ENCODE measurements around the gene PCDH7. TPM values are rescaled to one million over a fixed set of nuclear protein-coding genes. Genes with fewer than 3 reads are reported as not detected.

PCDH7 gene
- total and polyA plus RNA-seq, 12 donors: 9.4 to 164 (median 59.4) TPM

DNA sequence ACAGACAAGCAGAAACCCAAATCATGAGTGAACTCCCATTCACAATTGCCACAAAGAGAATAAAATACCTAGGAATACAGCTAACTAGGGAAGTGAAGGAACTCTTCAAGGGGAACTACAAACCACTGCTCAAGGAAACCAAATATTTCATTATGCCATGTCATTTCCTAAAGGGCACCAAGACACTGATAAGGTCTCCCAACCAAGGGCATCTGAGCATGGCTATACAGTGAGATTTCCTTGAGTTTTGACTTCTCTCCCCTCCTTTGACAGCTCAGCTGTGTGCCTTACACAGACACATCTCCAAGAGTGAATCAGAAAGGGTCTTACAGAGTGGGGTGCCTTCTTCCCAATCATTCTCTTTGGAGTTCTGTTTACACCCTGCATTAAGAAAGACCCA lies 40.4 kb downstream of the PCDH7 start:
- Histone ChIP-seq H3K4me3 (no peak overlapping the region), H3K9me3 (no peaks in the 10 kb centered on the region), H3K27me3 (no peaks in the 10 kb centered on the region), H3K4me1 (peaks cover 0 to 19% (median 0%) of the 10 kb centered on the region in 9 donors), H3K36me3 (no peaks in the 10 kb centered on the region), H3K27ac (no peak overlapping the region)
- ATAC-seq: no peak
- DNase-seq: no peak
- intact Hi-C loops (cut with DNase I): loop anchor here in 1 of 10 donors (10.0 kb wide), 1 partner anchor 54 kb away; no protein-coding TSS in a partner anchor
- TF ChIP-seq, protein P1, sequence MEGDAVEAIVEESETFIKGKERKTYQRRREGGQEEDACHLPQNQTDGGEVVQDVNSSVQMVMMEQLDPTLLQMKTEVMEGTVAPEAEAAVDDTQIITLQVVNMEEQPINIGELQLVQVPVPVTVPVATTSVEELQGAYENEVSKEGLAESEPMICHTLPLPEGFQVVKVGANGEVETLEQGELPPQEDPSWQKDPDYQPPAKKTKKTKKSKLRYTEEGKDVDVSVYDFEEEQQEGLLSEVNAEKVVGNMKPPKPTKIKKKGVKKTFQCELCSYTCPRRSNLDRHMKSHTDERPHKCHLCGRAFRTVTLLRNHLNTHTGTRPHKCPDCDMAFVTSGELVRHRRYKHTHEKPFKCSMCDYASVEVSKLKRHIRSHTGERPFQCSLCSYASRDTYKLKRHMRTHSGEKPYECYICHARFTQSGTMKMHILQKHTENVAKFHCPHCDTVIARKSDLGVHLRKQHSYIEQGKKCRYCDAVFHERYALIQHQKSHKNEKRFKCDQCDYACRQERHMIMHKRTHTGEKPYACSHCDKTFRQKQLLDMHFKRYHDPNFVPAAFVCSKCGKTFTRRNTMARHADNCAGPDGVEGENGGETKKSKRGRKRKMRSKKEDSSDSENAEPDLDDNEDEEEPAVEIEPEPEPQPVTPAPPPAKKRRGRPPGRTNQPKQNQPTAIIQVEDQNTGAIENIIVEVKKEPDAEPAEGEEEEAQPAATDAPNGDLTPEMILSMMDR (IDR thresholded peaks at IDR 0.05): no peak

DNA sequence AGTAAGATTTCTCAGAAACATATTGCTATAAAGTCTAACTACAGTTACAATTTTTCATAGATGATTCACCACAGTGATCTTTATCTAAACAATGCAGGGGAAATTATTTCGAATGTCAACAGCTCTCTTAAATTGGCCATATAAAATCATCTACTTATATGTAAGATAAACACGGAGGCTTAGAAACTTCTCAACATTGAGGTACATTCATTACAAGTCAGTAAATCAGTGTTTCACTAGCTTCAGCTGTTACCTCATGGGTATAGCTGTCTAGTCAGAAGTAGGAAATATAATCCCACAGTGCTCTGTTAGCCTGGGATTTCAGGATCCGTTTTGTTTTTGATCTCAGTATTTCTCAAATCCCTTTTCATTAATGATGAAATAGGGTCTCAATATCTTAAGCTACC lies 43.2 kb downstream of the PCDH7 start:
- Histone ChIP-seq H3K27me3 (no peaks in the 10 kb centered on the region), H3K36me3 (no peaks in the 10 kb centered on the region), H3K4me3 (no peak overlapping the region), H3K9me3 (no peaks in the 10 kb centered on the region), H3K27ac (no peak overlapping the region), H3K4me1 (peaks cover 0 to 18% (median 0%) of the 10 kb centered on the region in 9 donors)
- WGBS, 2 donors: 67 to 70% methylated on average over 3 of the region's 3 CpGs
- TF ChIP-seq, protein P1 (IDR thresholded peaks at IDR 0.05): no peak
- ATAC-seq (no peak), DNase-seq (no peak)
- intact Hi-C loops (cut with DNase I): loop anchor here in 1 of 10 donors (10.0 kb wide), 1 partner anchor 51 kb away; no protein-coding TSS in a partner anchor

DNA sequence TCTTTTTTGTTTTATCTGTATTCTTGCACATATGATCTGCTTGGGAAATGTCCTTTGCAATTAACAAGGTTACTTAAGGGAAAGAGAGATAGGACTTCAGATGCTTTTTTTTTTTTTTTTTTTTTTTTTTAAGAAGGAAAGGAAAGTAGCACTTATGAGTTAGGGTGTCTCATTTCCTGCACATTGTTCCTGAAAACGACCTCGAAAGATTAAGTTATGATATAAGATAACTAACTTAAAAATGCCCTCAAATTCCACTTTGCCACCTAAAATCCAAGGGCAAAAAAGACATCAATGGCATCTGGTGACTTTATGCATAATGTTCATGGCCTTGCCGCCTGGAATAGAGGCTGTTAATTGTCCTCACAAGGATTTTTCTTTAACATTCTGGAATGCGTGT lies 44.9 kb downstream of the PCDH7 start:
- no peak overlapping the region for H3K4me3 ChIP-seq
- DNase-seq (no peak), ATAC-seq (no peak)
- no peaks in the 10 kb centered on the region for H3K36me3 ChIP-seq
- no peaks in the 10 kb centered on the region for H3K9me3 ChIP-seq
- no peak overlapping the region for H3K27ac ChIP-seq
- intact Hi-C loops (cut with DNase I): loop anchor here in 1 of 10 donors (10.0 kb wide), 1 partner anchor 50 kb away; no protein-coding TSS in a partner anchor
- H3K27me3 ChIP-seq: no peaks in the 10 kb centered on the region
- 69 to 71% methylated on average over 4 of the region's 4 CpGs for WGBS, 2 donors
- TF ChIP-seq, protein P1 (IDR thresholded peaks at IDR 0.05): no peak
- H3K4me1 ChIP-seq: peaks cover 0 to 34% (median 12%) of the 10 kb centered on the region in 9 donors

DNA sequence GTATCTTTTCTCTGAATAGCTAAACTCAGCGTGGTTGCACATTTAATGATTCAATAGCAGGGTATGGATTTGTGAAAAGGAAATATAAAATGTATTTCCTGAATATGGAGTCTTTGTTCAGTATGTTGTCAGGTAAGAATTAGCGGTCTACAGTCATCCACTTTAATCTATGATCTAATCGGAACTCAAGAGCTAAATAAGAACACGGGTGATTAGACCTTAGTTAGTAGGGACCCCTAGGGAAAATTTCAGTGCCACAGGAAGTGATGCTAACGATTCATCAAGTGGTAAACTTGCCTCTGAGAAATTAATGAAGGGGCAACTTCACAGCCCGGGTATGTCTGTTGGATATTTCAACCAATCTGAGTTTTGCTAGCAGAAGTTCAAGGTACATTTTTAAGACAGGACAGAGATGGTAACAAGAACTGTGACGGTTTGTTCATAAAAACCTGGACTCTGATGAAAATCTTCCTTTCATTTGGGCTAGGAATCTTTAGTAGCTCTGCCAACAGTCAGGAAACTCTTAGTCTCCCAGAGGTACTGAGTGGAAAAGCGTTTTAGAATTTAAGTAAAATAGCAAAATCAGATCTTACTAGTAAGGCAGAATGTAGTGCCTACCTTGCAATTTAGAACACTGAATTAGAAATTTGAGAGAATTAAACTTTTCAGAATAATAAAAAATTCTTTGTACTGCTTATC lies 47.1 kb downstream of the PCDH7 start:
- Histone ChIP-seq H3K9me3 (no peaks in the 10 kb centered on the region), H3K27ac (no peak overlapping the region), H3K4me1 (peaks cover 0 to 40% (median 17%) of the 10 kb centered on the region in 9 donors), H3K36me3 (no peaks in the 10 kb centered on the region), H3K4me3 (no peak overlapping the region), H3K27me3 (no peaks in the 10 kb centered on the region)
- TF ChIP-seq, protein P1 (IDR thresholded peaks at IDR 0.05): no peak
- DNase-seq (no peak), ATAC-seq (no peak)
- WGBS, 2 donors: 42 to 44% methylated on average over 8 of the region's 8 CpGs
- intact Hi-C loops (cut with DNase I): loop anchor here in 1 of 10 donors (10.0 kb wide), 1 partner anchor 48 kb away; no protein-coding TSS in a partner anchor
